Activated naive CD8-positive, alpha-beta T cell treated with anti-CD3 and anti-CD28 coated beads, Interleukin-2, amount 10 ng/mL, durations not matched to agents 7 days and 5 days (primary cell): ENCODE measurements around the gene SERPINB1. TPM values are rescaled to one million over a fixed set of nuclear protein-coding genes. Genes with fewer than 3 reads are reported as not detected.
A peak's percentile ranks its signal among the peaks of the same experiment; 100 is the strongest.
"Not testable (repeated sequence)": the region's sequence is repeated elsewhere in the genome, so short reads cannot be mapped to it uniquely, and the experiment has no call there.

Experiments
- ATAC-seq: fragments of 150-1000 bp; cut with Tn5 transposase; one replicate; pipeline ENCODE4 v1.10.0; 2021; ENCODE audit warnings: low read depth, moderate library complexity
- POLR2A ChIA-PET: fragments of 350-600 bp; sonication (Branson Sonifier 250); formaldehyde crosslinking; loops from one replicate; lab custom pipeline; 2021; ENCODE audit warnings: antibody characterized with exemption; lab: Charles Lee
- DNase-seq: peaks from one replicate; pipeline ENCODE4 v3.0.0; 2021
- H3K27ac Mint-ChIP-seq: one replicate; pipeline ENCODE4 v1.8.0; 2022; ENCODE audit warnings: mild to moderate bottlenecking, mixed read lengths
- H3K27me3 Mint-ChIP-seq: one replicate; pipeline ENCODE4 v1.8.0; 2022; ENCODE audit warnings: mild to moderate bottlenecking, moderate library complexity, mixed read lengths
- H3K36me3 Mint-ChIP-seq: one replicate; pipeline ENCODE4 v1.8.0; 2021; ENCODE audit warnings: mild to moderate bottlenecking, mixed read lengths
- H3K4me1 Mint-ChIP-seq: one replicate; pipeline ENCODE4 v1.8.0; 2021; ENCODE audit warnings: mixed read lengths
- H3K4me3 Mint-ChIP-seq: one replicate; pipeline ENCODE4 v1.8.0; 2022; ENCODE audit warnings: mild to moderate bottlenecking, moderate library complexity, mixed read lengths
- H3K9me3 Mint-ChIP-seq: one replicate; pipeline ENCODE4 v1.8.0; 2021; ENCODE audit warnings: mixed read lengths
- total RNA-seq, 2 experiments: library from RNA; stranded (reverse); gene quantifications; one replicate each; pipeline ENCODE4 v1.2.3, GENCODE V29; 2021

SERPINB1 gene
- 10 to 100 TPM; 58.6 to 59.8 TPM for total RNA-seq

DNA sequence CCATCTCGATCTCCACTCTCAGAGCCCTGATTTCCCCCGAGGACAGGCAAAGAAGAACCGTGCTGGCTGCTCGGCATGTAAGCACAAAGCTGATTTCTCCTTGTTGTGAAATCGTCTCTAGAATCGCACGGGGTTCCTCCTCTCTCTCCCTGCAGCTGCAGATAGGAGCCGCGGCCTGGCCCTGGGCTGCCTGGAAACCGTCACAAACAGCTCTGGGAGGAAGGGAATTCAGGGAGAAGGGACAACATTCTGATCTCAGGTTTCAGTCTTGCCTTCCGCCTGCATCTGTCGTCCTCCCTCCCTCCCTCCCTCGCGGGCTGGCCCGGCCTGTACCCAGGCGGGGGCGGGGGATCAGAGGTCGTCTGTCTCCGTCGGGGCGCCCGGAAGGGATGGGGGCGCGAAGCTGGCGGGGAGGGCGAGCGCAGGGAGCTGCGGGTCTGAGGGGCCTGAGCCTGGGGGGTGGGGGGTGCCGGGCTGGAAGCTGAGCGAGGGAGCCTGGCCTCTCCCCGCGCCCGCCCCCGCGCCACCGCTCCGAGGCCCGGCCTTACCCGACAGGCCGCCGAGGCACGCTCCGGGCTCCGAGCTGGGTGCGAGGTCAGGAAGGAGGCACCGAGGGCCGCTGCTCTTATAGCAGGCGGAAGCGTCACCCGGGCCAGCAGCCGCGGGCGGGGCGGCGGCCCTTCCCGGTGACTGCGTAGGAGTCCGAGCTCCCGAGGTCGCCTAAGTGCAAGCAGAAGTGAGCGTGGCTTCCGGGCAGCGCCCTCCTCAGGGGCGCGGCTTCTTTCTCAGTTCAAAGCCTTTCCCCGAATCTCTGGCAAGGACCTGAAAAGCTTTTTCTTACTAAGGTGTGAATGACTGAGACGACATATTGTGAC lies at the start of gene SERPINB1:
SERPINB1 (minus strand) TSS at position 600 of the 875 bp plus-strand sequence. CDS start 1,277 bp downstream, outside the sequence.
- peaks cover 20% of the 10 kb centered on the region for H3K36me3 Mint-ChIP-seq
- H3K9me3 Mint-ChIP-seq = no peaks in the 10 kb centered on the region
- peak; percentile 88 for ATAC-seq
- peak; percentile 85 for DNase-seq
- H3K27me3 Mint-ChIP-seq = no peaks in the 10 kb centered on the region
- POLR2A ChIA-PET = interaction anchor here (0.6 to 4.2 kb wide), 25 partner anchors 9 to 234 kb away, joined by 3 to 34 read pairs (median 5); partner anchors contain the start of genes SERPINB6, SERPINB9 and WRNIP1
- peak within 1 kb of the TSS; percentile 83 for H3K4me3 Mint-ChIP-seq
- H3K27ac Mint-ChIP-seq = peak within 1 kb of the TSS; percentile 87
- peaks cover 38% of the 10 kb centered on the region for H3K4me1 Mint-ChIP-seq

DNA sequence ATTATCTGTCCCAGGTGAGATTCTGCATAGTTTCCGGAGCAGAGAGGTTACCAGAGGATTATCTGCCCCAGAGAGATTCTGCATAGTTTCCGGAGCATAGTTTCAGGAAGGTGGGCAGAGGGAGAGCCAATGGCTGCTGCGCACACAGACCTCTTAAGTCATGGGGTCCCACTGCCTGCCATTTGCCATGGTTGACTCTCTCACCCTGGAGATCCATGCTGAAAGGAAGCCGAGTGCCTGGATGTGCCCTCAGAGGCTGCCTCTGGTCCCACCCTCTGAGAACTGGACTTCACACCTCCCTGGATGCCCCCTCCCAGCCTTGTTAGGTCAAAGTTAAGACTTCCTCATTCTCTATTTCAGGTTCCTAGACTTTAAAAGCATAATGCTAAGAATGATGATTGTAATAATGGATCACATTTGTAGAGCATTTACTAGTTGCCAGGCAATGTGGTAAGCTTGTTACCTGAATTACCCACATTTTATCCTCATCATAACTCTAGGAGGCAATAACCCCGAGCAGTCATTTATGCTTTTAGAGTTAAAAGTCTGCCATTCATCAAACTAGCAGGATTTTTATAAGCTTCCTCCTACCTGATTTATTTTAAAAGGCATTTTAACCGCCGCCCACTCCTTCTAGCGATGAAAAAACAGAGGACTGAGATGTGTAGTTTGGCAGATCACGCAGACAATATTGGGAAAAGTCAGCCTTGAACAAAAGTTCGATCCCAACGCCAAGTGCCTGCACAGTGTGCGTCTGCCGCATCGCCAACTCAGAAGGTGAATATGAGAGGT lies 49.5 kb upstream of the SERPINB1 start:
- peaks cover 19% of the 10 kb centered on the region for H3K4me1 Mint-ChIP-seq
- ATAC-seq = no peak

DNA sequence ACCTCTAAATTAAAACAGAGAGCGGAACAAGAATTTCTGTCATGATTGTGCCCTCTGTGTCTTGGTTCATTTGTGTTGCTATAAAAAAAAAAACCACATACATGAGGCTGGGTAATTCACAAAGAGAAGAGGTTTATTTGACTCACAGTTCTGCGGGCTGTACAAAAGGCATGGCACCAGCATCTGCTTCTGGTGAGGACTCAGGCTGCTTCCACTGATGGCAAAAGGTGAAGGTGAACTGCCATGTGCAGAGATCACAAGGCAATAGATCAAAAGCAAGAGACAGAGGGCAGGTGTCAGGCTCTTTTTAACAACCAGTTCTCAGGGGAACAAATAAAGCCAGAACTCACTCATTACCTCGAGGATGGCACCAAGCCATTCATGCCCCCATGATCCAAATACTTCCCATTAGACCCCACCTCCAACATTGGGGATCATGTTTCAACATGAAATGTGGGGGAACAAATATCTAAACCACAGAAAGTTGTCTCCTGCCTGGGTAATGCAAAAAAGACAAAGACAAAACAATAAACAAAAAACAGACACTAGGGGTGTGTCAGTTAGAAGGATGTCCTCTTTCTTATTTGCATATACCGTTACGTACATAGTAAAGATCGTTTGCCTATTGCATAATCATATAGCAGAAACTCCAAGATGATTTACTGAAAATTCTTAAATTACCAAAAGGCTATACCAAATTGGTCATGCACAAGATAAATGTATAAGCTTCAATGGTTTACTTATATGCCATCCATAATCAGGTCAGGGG lies 44.5 kb upstream of the SERPINB1 start:
- H3K4me1 Mint-ChIP-seq = peaks cover 21% of the 10 kb centered on the region
- no peaks in the 10 kb centered on the region for H3K9me3 Mint-ChIP-seq
- H3K4me3 Mint-ChIP-seq = no peak overlapping the region
- no peaks in the 10 kb centered on the region for H3K27me3 Mint-ChIP-seq
- no peak for DNase-seq
- peaks cover 52% of the 10 kb centered on the region for H3K36me3 Mint-ChIP-seq
- no peak overlapping the region for H3K27ac Mint-ChIP-seq
- POLR2A ChIA-PET = no interaction called here
- no peak for ATAC-seq

More for the DNA sequence above, 49.5 kb upstream of the SERPINB1 start:
- Mint-ChIP-seq H3K36me3 (peaks cover 63% of the 10 kb centered on the region), H3K4me3 (peak overlapping the region; percentile 20), H3K9me3 (no peaks in the 10 kb centered on the region), H3K27ac (peak overlapping the region; percentile 19), H3K27me3 (no peaks in the 10 kb centered on the region)
- POLR2A ChIA-PET = interaction anchor here (1.0 to 1.4 kb wide), 3 partner anchors 13 to 177 kb away, joined by 3 to 16 read pairs (median 7); partner anchors contain the start of gene RIPK1
- no peak for DNase-seq

DNA sequence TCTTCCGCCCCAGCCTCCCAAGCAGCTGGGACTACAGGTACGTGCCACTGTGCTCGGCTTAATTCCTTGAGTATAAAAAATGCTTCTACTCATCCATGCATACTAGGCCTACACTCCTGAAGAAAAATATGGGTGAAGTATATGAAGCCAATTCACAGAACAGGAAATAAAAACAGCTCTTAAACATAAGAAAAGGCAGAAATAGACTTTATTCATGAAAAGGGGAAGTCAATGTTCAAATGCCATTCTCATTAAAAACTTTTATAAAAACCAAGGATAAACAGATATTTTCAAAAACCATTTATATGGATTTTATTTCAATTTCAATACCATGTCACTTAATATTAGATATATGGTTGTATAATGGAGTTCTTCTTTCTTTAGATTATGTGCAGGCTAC lies 43.1 kb upstream of the SERPINB1 start:
- Mint-ChIP-seq H3K36me3 (peaks cover 40% of the 10 kb centered on the region), H3K27me3 (no peaks in the 10 kb centered on the region), H3K4me1 (peaks cover 33% of the 10 kb centered on the region), H3K27ac (no peak overlapping the region), H3K4me3 (no peak overlapping the region), H3K9me3 (no peaks in the 10 kb centered on the region)
- ATAC-seq (no peak), DNase-seq (no peak)
- POLR2A ChIA-PET = interaction anchor here (1.1 kb wide), 1 partner anchor 29 kb away, joined by 3 read pairs; no protein-coding TSS in a partner anchor

DNA sequence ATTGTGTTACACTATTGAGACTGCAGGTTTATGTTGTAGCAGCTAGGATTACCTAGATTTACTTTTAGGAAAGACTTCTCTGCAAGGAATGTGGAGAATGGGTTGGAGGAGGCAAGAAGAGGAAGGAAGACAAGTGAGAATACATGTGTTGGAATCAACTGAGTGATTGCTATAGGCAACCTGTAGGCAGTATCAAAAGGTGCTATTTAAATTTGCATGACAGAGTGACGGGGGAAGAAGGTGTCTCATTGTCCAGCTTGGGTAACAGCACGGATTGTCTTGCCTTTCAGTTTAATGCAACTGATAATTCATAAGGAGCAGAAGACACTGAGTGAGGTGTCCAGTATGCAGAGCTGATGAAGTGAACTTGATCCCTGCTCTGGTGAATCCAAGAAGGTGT lies 42.0 kb upstream of the SERPINB1 start:
- POLR2A ChIA-PET = interaction anchor here (0.9 to 1.1 kb wide), 2 partner anchors 25 to 26 kb away, joined by 3 read pairs; no protein-coding TSS in a partner anchor
- no peak overlapping the region for H3K27ac Mint-ChIP-seq
- H3K9me3 Mint-ChIP-seq = no peaks in the 10 kb centered on the region
- peaks cover 33% of the 10 kb centered on the region for H3K36me3 Mint-ChIP-seq
- no peak overlapping the region for H3K4me3 Mint-ChIP-seq
- DNase-seq (no peak), ATAC-seq (no peak)
- peaks cover 35% of the 10 kb centered on the region for H3K4me1 Mint-ChIP-seq
- H3K27me3 Mint-ChIP-seq = no peaks in the 10 kb centered on the region

DNA sequence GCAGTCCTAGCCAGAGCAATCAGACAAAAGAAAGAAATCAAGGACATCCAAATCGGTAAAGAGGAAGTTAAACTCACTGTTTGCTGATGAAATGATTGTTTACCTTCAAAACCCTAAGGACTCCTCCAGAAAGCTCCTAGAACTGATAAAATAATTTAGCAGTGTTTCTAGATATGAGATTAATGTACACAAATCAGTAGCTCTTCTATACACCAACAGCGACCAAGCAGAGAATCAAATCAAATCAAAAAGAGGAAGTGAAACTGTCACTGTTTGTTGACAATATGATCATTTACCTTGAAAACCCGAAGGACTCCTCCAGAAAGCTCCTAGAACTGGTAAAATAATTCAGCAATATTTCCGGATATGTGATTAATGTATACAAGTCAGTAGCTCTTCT lies 39.8 kb upstream of the SERPINB1 start:
- ATAC-seq (no peak), DNase-seq (no peak)
- peak overlapping the region; percentile 80 for H3K27ac Mint-ChIP-seq
- no peaks in the 10 kb centered on the region for H3K9me3 Mint-ChIP-seq
- peaks cover 23% of the 10 kb centered on the region for H3K36me3 Mint-ChIP-seq
- peaks cover 49% of the 10 kb centered on the region for H3K4me1 Mint-ChIP-seq
- H3K27me3 Mint-ChIP-seq = no peaks in the 10 kb centered on the region
- H3K4me3 Mint-ChIP-seq = peak overlapping the region; percentile 54
- POLR2A ChIA-PET = interaction anchor here (0.9 kb wide), 1 partner anchor 22 kb away, joined by 3 read pairs; the partner anchor contains the start of gene SERPINB9

DNA sequence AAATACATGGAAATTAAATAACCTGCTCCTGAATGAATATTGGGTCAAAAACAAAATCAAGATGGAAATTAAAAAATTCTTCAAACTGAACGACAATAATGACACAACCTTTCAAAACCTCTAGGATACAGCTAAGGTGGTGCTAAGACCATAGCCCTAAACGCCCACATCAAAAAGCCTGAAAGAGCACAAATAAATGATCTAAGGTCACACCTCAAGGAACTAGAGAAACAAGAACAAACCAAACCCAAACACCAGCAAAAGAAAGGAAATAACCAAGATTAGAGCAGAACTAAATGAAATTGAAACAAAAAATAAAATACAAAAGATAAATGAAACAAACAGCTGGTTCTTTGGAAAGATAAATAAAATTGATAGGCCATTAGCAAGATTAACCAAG lies 38.5 kb upstream of the SERPINB1 start:
- DNase-seq, H3K9me3 Mint-ChIP-seq, H3K27me3 Mint-ChIP-seq: not testable (repeated sequence)
- Mint-ChIP-seq H3K36me3 (peaks cover 15% of the 10 kb centered on the region), H3K4me3 (peak overlapping the region; percentile 54), H3K4me1 (peaks cover 46% of the 10 kb centered on the region), H3K27ac (peak overlapping the region; percentile 73)
- ATAC-seq = peak; percentile 57
- POLR2A ChIA-PET = interaction anchor here (0.9 to 1.0 kb wide), 2 partner anchors 22 to 188 kb away, joined by 3 read pairs; partner anchors contain the start of gene RIPK1

DNA sequence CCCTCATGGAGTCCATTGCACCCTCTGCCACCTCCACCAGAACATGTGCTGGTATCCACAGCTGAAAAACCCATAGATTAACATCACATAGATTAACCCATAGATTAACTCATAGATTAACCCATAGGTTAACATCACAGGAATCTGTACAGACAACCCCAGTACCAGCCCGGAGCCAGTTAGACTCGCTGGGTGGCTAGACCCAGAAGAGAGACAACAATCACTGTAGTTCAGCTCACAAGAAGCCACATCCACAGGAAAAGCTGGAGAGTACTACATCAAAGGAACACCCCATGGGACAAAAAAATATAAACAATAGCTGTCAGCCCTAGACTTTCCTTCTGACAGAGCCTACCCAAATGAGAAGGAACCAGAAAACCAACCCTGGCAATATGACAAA lies 36.3 kb upstream of the SERPINB1 start:
- peaks cover 56% of the 10 kb centered on the region for H3K4me1 Mint-ChIP-seq
- no peak for ATAC-seq
- H3K4me3 Mint-ChIP-seq = peak overlapping the region; percentile 23

DNA sequence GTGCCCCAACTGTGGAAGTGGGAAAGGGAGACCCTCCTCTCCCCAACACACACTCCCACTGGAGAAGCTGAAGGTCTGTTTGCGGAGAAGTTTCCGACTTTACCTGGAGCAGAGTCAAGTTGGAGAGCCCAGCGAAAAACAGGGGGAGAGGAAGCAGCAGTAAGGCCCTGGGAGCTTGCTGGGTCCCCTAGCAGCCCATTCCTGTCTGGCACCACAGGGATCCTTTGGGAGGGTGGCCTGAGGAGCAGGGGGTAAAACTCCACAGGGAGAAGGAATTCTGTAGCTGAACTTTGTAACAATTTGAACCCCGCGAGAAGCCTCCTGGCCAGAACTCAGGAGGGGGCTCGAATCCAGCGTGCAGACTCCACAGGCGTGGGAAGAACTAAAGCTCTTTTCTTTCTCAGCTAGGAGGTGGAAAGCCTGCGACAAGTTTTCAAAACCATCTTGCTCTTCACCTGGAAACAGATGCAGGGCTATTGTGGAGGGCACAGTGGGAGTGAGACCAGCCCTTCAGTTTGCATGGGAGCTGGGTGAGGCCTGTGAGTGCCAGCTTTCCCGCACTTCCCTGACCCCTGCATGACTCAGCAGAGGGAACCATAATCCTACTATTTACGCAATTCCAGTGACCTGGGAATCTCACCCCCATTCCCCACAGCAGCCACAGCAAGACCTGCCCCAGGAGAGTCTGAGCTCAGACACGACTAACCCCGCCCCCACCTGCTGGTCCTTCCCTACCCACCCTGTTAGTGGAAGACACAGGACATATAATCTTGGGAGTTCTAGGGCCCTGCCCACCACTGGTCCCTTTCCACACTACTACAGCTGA lies 35.6 kb upstream of the SERPINB1 start:
- ATAC-seq (no peak), DNase-seq (no peak)
- peaks cover 56% of the 10 kb centered on the region for H3K4me1 Mint-ChIP-seq
- peak overlapping the region; percentile 93 for H3K4me3 Mint-ChIP-seq
- no peaks in the 10 kb centered on the region for H3K27me3 Mint-ChIP-seq
- H3K27ac Mint-ChIP-seq = peak overlapping the region; percentile 98
- POLR2A ChIA-PET = interaction anchor here (0.6 to 1.9 kb wide), 15 partner anchors 8 to 186 kb away, joined by 3 to 12 read pairs (median 4); partner anchors contain the start of gene SERPINB9
- peaks cover 3% of the 10 kb centered on the region for H3K9me3 Mint-ChIP-seq
- H3K36me3 Mint-ChIP-seq = peaks cover 19% of the 10 kb centered on the region

More for the DNA sequence above, 36.3 kb upstream of the SERPINB1 start:
- no peak for DNase-seq
- no peaks in the 10 kb centered on the region for H3K27me3 Mint-ChIP-seq
- H3K36me3 Mint-ChIP-seq = peaks cover 13% of the 10 kb centered on the region
- POLR2A ChIA-PET = interaction anchor here (0.8 to 1.9 kb wide), 10 partner anchors 8 to 186 kb away, joined by 3 to 11 read pairs (median 4); partner anchors contain the start of gene SERPINB9
- H3K27ac Mint-ChIP-seq = peak overlapping the region; percentile 62
- H3K9me3 Mint-ChIP-seq = no peaks in the 10 kb centered on the region

DNA sequence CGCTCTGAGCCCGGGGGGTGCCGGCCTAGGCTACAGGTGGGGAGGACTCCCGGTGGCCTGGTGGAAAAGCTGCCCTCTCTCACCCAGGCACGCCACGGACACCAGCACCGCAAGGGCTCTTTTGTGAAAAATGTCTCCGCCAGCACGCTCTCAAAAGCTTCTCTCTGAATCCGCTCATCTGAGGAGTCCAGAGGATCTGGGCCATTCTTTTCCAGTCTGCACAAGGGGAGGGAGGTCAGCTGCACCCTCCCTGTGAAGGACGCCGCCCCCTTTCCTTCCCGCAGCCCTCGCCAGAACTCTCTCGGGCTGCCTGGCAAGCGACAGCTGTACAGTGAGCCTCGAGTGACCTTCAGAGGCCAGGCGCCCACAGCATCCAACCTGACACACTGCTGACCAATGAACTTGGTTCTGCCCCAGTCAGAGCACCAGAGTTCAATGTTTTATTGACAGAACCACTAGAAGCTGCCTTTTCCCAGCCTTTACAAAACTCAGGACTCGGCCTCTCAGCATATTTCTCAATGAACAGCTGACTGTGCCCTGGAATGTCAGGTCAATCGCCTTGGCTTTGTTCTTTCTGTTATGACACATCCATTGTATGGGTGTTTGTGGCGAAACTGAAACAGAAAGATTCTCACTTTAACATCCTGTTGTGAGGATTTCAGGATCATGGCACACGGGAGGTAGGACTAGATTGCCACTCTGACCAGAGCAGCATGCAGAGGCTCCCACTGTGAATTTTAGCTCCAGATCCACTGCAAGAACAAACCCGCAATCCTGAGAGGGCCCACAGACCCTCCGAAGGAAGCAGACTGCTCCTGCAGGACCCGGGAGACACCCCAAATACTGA lies 34.8 kb upstream of the SERPINB1 start:
- ATAC-seq (peak; percentile 18), DNase-seq (no peak)
- peaks cover 4% of the 10 kb centered on the region for H3K9me3 Mint-ChIP-seq
- H3K36me3 Mint-ChIP-seq = peaks cover 15% of the 10 kb centered on the region
- POLR2A ChIA-PET = interaction anchor here (0.5 to 1.9 kb wide), 15 partner anchors 7 to 191 kb away, joined by 3 to 12 read pairs (median 4); no protein-coding TSS in a partner anchor
- H3K4me3 Mint-ChIP-seq = peak overlapping the region; percentile 93
- H3K4me1 Mint-ChIP-seq = peaks cover 50% of the 10 kb centered on the region
- H3K27ac Mint-ChIP-seq = peak overlapping the region; percentile 98
- no peaks in the 10 kb centered on the region for H3K27me3 Mint-ChIP-seq
